NOMO-1 treated with DMSO at 0.1 percent for 48 hours (cell line): ENCODE measurements around the gene GABRP.

Source experiments
- DNase-seq: peaks from one replicate; lab custom pipeline; 2025; ENCODE audit not compliant: unreplicated experiment; lab: John Stamatoyannopoulos, UW

The GABRP gene

GRCh38 chr5:170860818-170861666, 77.5 kb downstream of the GABRP start:
- DNase-seq, result peak; percentile 27

- DNase-seq, result no peak
These were observed 78.1 kb downstream of the GABRP start for GRCh38 chr5:170861667-170861916.

DNA sequence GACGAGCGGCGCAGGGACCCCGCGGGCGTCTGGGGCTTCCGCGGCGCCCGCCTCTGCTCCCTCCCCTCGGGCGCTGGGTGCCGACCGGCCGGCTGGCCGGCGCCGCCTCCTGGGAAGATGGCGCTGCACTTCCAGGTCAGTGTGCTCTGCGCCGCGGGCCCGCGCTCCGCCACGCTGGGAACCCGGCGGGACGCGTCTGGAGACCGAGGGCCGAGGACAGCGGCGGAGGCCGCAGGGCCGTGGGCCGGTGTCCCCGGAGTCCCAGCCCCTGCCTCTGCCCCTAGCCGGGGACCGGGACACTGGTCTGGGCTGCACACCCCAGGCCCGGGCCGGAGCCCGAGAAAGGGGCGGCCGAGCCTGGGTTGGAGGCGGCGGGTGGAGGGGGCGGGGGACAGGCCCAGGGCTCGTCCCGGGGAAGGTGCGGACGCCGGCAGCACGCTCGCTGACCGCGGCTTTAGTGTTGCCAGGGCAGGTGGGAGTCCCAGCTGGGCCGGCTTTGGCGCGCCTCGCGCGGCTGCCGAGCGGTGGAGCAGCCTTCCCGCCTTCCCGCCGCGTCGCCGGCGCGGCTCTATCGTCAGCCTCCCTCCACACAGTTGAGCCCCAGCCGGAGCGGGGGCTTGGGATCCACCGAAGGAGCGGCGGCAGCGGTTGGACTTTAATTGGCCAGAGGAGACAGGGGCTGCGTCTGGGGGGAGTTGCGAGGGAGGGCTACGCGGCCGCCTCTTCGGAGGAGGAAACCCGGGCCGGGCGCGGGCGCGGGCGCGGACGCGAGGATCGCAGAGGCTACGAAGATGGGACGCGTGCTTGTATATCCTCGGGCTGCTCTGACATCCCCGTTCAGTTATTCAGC, 78.6 kb downstream of the GABRP start, which contains the start of gene RANBP17:
TSS of gene RANBP17 (plus strand) at position 102 of the 850 bp plus-strand sequence.
- peak; percentile 80 for DNase-seq

GRCh38 chr5:170863646-170864045, 80.1 kb downstream of the GABRP start:
- DNase-seq, result no peak
